GM21529 (cell line): Measurements from ENCODE around the gene FADS1.

ENCODE experiments used
- ATAC-seq: cut with Tn5 transposase; IDR thresholded peaks from one replicate; pipeline ENCODE4 v1.9.1; 2021; ENCODE audit not compliant: unreplicated experiment

Gene FADS1

GRCh38 chr11:61816736-61817455, at the start of gene FADS1:
Gene FADS1 (minus strand): TSS chr11:61817003. CDS start chr11:61816929, 74 bp downstream.
- peak; percentile 42 for ATAC-seq

DNA sequence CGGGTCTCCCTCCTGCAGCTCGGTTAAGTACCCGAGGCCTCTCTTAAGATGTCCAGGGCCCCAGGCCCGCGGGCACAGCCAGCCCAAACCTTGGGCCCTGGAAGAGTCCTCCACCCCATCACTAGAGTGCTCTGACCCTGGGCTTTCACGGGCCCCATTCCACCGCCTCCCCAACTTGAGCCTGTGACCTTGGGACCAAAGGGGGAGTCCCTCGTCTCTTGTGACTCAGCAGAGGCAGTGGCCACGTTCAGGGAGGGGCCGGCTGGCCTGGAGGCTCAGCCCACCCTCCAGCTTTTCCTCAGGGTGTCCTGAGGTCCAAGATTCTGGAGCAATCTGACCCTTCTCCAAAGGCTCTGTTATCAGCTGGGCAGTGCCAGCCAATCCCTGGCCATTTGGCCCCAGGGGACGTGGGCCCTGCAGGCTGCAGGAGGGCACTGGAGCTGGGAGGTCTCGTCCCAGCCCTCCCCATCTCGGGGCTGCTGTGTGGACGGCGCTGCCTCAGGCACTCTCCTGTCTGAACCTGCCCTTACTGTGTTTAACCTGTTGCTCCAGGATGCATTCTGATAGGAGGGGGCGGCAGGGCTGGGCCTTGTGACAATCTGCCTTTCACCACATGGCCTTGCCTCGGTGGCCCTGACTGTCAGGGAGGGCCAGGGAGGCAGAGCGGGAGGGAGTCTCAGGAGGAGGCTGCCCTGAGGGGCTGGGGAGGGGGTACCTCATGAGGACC, 49.6 kb upstream of the FADS1 start:
- ATAC-seq: no peak

DNA sequence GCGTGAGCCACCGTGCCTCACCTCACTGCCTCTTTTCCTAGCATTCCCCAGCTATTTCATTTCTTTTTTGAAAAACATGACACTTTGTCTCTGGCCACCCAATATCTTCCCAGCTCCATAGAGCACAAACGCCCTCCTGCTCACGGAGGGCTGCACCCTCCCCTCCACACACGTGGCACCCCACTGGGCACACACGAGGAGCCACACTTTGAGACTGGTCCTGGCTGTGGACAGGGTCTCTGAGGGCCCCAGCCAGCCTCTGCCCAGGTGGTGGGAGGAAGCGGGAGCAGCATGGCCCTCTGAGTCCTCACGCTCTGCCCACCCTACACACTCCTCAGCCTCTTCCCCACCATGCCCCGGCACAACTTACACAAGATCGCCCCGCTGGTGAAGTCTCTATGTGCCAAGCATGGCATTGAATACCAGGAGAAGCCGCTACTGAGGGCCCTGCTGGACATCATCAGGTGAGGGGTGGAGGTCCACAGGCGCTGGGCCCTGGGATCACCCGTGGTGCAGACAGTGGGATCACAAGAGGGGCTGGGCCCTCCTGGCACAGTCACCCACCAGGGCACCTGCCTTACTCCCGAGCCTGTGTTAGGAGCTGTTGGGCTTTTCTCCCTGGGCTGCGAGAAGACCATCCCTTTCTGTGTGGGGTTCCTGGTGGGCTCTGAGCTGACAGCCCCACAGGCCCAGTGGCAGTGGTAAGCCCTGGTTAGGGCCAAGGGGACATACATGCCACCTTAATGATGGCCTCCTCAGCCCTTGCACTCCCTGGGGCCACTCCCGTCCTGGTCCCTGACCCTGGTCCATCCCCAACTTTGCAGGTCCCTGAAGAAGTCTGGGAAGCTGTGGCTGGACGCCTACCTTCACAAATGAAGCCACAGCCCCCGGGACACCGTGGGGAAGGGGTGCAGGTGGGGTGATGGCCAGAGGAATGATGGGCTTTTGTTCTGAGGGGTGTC, 48.3 kb upstream of the FADS1 start:
- ATAC-seq: no peak

GRCh38 chr11:61863548-61864081, 46.8 kb upstream of the FADS1 start:
- no peak for ATAC-seq

DNA sequence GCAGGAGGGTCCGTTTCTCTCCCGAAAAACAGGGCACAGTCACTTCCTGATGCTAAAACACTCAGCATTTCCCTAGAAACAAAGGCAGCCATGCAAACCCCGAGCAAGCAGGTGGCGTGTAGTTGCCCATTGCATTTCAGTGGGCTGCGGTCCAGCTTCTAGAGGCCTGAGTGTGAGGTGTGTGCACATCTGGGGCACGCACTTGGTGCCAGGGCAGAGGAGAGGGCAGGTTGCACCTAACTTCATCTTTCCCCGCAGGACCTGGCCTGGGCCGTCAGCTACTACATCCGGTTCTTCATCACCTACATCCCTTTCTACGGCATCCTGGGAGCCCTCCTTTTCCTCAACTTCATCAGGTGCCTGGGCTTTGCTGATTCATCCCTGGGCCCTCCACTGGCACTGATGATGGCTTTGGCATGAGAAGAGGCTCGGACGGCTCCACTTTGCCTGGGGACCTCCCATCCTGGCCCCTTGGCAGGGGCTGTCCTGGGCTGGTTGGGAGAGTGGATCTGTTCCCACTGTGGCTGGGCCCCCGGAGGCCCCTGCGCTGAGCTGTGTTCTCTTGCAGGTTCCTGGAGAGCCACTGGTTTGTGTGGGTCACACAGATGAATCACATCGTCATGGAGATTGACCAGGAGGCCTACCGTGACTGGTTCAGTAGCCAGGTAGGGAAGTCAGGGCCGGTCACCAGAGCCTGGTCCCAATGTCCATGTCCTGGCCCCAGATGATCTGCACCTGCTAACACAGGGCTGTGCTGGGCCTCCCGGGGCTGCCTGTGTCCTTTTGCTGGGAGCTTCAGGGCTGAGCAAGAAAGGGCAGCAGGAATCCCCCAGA, 46.1 kb upstream of the FADS1 start:
- ATAC-seq: no peak

DNA sequence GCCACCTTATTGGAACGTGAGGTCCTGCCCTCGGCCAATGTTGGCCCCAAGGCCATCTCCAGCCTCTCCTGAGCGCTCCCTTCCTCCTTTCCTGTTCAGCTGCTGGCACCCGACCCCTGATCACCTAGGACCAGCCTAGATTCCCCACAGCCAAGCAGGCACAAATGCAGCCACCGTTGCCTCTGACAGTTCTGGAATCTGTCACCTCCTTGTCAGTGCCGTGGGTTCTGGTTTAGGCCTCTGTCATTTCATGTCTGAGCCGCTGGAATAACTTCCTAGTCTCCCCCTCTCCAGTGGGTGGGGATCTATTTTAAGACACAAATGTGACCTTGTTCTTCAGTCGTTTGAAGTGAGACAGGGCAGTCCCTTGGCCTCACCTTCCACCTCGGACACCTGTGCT, 44.8 kb upstream of the FADS1 start:
- no peak for ATAC-seq

- no peak for ATAC-seq
Observed at GRCh38 chr11:61860054-61860903, 43.5 kb upstream of the FADS1 start.

DNA sequence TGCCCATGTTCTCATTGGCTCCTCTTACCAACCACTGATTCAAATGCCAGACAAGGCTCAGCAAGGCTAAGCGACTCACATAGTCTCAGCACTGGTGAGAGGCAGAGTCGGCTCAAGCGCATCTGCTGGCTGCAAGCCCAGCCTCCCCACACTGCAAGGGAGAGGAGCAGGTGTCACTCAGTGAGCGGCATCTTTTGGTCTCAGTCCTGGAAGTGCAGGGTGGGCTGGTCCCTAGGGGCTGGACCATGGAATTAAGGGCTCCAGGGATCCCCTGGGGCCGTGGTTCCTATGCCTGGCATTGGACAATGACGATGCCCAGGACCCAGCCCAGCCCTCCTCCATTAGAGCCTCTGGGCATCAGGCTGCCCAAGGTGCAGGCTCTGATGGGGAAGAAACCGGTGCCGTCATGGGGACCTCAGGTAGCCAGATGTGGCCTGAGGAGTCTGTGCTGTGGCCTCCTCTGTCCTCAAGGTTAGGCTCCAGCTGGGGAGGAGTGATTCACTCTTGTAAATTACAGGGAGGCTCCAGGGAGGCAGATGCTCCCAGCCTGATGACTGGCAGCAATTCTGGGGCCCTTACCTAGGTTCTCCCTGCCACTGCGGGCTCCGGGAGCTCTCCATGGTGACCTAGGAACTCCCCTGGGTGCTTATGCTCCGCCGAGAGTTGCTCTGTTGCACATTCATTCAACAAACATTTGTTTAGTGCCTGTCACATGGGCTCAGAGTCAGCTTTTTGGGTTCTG, 39.3 kb upstream of the FADS1 start:
- ATAC-seq: no peak

GRCh38 chr11:61854966-61855714, 38.3 kb upstream of the FADS1 start:
- ATAC-seq: no peak

- no peak for ATAC-seq
Observed at GRCh38 chr11:61854206-61854895, 37.5 kb upstream of the FADS1 start.

- no peak for ATAC-seq
Observed at GRCh38 chr11:61853698-61854169, 36.9 kb upstream of the FADS1 start.

GRCh38 chr11:61851900-61852295, 35.1 kb upstream of the FADS1 start:
- no peak for ATAC-seq

DNA sequence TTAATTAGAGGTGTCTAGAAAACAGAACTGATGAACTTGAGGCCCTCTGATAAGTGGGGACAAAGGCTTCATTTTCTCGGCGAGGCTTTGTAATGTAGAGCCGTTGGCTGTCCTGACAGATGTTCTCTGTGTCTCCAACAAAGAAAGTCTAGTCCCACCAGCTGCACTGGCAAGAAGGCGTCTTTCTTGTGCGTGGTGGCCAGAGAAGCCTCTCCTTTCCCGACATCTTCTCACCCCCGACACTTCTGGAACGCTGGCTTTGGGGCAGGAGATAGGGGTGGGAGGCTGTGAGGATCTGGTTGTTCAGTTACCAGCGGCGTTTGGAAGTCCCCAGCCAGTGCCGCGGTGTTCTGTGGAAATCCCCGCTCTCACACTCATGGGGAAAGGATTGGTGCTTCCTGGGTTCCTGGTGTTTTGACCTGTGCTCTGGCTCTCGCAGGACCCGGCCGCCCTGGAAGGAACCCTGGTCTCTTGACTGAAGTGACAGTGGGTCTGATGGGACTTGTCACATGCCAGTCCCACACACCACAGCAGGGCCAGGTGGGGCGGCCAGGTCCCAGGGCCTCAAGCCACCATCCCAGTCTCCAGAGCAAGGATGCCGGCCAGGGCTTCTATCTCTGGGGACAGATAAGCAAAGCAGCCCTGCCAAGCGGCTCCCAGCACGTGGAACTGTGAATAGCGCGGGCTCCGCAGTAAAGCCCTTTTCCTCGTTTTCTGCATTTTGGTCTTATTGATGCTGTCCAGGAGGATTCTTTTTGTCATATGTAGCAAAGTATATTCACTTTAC, 34.5 kb upstream of the FADS1 start:
- ATAC-seq: no peak

- no peak for ATAC-seq
Observed at GRCh38 chr11:61850687-61851086, 33.9 kb upstream of the FADS1 start.

DNA sequence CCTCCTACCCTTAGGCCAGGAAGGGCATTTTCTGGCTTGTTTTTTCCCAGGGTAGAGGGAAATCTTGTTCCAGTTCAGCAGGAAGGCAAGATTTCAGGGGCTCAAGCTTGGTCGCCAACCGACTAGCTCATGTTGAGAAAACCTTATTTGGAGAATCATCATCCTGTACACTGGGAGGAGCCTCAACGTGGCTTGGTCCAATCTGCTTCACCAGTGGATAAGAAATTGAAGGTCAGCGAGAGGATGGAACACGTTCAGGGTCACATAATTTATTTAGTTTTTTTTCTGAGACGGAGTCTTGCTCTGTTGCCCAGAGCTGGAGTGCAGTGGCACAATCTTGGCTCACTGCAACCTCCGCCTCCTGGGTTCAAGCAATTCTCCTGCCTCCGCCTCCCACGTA, 31.8 kb upstream of the FADS1 start:
- no peak for ATAC-seq

- ATAC-seq: no peak
Observed at GRCh38 chr11:61847914-61848581, 31.2 kb upstream of the FADS1 start.
